Fibroblast of lung (primary cell): ENCODE data around the gene WDR4. TPM values are rescaled to one million over a fixed set of nuclear protein-coding genes. Genes with fewer than 3 reads are reported as not detected.

Experiments used
- DNase-seq, 2 donors: peaks; one replicate each; pipeline versions ENCODE4 v3.0.0 to v3.0.0-alpha.2; 2010; ENCODE audit warnings: low read depth in 2 of 2
- H2AFZ ChIP-seq: 2 replicates; pipeline ENCODE4 v1.5.1; 2012; ENCODE audit warnings: low read length, control low read depth, inconsistent platforms
- H3K27ac ChIP-seq: 2 replicates; pipeline ENCODE4 v1.5.1; 2011; ENCODE audit warnings: low read length, control low read depth; ENCODE audit not compliant: insufficient read depth
- H3K27me3 ChIP-seq: 2 replicates; pipeline ENCODE4 v1.5.1; 2011; ENCODE audit warnings: mild to moderate bottlenecking, low read length; ENCODE audit not compliant: control insufficient read depth, insufficient read depth
- H3K36me3 ChIP-seq: 2 replicates; pipeline ENCODE4 v1.5.1; 2011; ENCODE audit warnings: low read length; ENCODE audit not compliant: control insufficient read depth, insufficient read depth
- H3K4me1 ChIP-seq: 2 replicates; pipeline ENCODE4 v1.5.1; 2011; ENCODE audit warnings: low read length; ENCODE audit not compliant: control insufficient read depth, insufficient read depth; ENCODE audit errors: extremely low read depth
- H3K4me2 ChIP-seq: 2 replicates; pipeline ENCODE4 v1.5.1; 2011; ENCODE audit warnings: low read length, control low read depth; ENCODE audit not compliant: insufficient read depth; ENCODE audit errors: extremely low read depth
- H3K4me3 ChIP-seq, 4 experiments: fragments of 200-600 bp in 1 of 4; sonication (generic) in 1 of 4; replicated peaks in 1 of 4; 2 replicates each; pipeline ENCODE4 v1.5.1; 2011 to 2016; ENCODE audit warnings: low read length in 4 of 4, low read depth in 3 of 4, mild to moderate bottlenecking in 3 of 4, control low read depth in 2 of 4, inconsistent platforms in 1 of 4, mixed read lengths in 1 of 4; ENCODE audit not compliant: insufficient read depth in 1 of 4; ENCODE audit errors: control extremely low read depth in 1 of 4
- H3K79me2 ChIP-seq: 2 replicates; pipeline ENCODE4 v1.5.1; 2012; ENCODE audit warnings: mild to moderate bottlenecking, low read length, inconsistent platforms; ENCODE audit not compliant: control insufficient read depth, insufficient read depth
- H3K9ac ChIP-seq: 2 replicates; pipeline ENCODE4 v1.5.1; 2011; ENCODE audit warnings: mild to moderate bottlenecking, low read length, control low read depth; ENCODE audit not compliant: insufficient read depth
- H3K9me3 ChIP-seq: 2 replicates; pipeline ENCODE4 v1.5.1; 2012; ENCODE audit warnings: low read depth, low read length; ENCODE audit not compliant: control insufficient read depth, insufficient read depth
- H4K20me1 ChIP-seq: 2 replicates; pipeline ENCODE4 v1.5.1; 2011; ENCODE audit warnings: low read length; ENCODE audit not compliant: control insufficient read depth, insufficient read depth; ENCODE audit errors: extremely low read depth
- EZH2 ChIP-seq: IDR thresholded peaks from 2 replicates; pipeline ENCODE4 v1.5.1; 2012; ENCODE audit warnings: low read length, control low read depth, mild to moderate bottlenecking; ENCODE audit errors: missing control alignments
- polyA plus RNA-seq, 2 donors: library from polyadenylated mRNA; depleted of rRNA in 1 of 2; stranded (reverse) in 1 of 2; unstranded in 1 of 2; fragments of >200 nt; gene quantifications; 2 replicates each; pipeline ENCODE4 v1.2.1, GENCODE V29; 2011 to 2012; ENCODE audit warnings: missing spikeins in 1 of 2
- total RNA-seq: library from RNA; depleted of rRNA; stranded (reverse); fragments of >200 nt; gene quantifications from 2 replicates; pipeline ENCODE4 v1.2.1, GENCODE V29; 2014
- TF ChIP-seq, protein P1 (sequence below), 2 donors: IDR thresholded peaks in 1 of 2; conservative IDR thresholded peaks in 1 of 2; 1 replicate in 1 of 2; 2 replicates in 1 of 2; pipeline ENCODE4 v1.5.1; 2011 to 2012; ENCODE audit warnings: low read length in 2 of 2, control low read depth in 1 of 2, inconsistent platforms in 1 of 2, low read depth in 1 of 2, mild to moderate bottlenecking in 1 of 2

The WDR4 gene
- total and polyA plus RNA-seq, 2 donors (not counting 1 experiment from before 2014, with no cell fraction given) = 8.2 to 10.2 TPM

DNA sequence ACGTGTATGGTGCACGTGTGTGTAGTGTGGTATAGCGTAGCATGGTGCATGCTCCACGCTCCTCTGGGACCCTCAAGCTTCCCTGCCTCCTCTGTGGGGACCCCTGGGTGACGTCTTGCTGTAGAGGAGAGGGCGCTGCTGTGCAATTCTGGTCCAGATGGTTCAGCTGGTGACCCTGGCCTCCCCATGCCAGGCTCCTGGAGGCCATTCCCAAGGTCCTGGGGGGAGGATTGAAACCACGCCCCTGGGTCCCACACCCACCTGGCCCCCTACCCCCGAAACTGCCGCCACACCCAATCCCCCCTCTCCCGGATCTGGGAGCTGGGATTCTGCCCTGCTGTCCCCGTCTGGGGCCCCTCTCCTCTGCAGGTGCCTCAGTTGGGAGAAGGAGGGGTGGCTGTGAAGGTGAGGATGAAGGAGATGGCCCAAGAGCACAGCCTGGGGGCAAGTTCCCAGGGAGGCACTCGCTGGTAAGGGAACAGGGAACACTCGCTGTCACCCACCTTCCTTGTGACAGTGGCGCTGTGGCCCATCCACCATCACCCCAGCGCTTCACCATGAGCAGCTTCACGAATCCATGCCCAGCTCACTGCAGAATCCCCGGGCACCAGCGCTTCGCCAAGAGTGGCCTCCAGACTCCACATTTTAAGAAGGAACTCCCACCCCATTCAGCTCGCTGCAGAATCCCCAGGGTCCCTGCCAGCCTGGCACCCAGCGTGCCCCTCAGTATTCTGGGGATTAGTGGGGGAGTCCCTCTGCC is 38.0 kb downstream of the WDR4 start:
- DNase-seq = no peak
- H3K27ac ChIP-seq = no peak overlapping the region
- no peaks in the 10 kb centered on the region for H3K27me3 ChIP-seq
- H3K4me3 ChIP-seq = no peak overlapping the region
- H2AFZ ChIP-seq = no peak overlapping the region
- no peak overlapping the region for H3K9ac ChIP-seq
- H3K4me2 ChIP-seq = no peak overlapping the region
- no peaks in the 10 kb centered on the region for H4K20me1 ChIP-seq
- no peaks in the 10 kb centered on the region for H3K9me3 ChIP-seq
- peaks cover 2% of the 10 kb centered on the region for H3K4me1 ChIP-seq
- TF ChIP-seq EZH2 = no peak
- TF ChIP-seq, protein P1, sequence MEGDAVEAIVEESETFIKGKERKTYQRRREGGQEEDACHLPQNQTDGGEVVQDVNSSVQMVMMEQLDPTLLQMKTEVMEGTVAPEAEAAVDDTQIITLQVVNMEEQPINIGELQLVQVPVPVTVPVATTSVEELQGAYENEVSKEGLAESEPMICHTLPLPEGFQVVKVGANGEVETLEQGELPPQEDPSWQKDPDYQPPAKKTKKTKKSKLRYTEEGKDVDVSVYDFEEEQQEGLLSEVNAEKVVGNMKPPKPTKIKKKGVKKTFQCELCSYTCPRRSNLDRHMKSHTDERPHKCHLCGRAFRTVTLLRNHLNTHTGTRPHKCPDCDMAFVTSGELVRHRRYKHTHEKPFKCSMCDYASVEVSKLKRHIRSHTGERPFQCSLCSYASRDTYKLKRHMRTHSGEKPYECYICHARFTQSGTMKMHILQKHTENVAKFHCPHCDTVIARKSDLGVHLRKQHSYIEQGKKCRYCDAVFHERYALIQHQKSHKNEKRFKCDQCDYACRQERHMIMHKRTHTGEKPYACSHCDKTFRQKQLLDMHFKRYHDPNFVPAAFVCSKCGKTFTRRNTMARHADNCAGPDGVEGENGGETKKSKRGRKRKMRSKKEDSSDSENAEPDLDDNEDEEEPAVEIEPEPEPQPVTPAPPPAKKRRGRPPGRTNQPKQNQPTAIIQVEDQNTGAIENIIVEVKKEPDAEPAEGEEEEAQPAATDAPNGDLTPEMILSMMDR (conservative IDR thresholded peaks at IDR 0.05 in 1 of 2, IDR thresholded peaks at IDR 0.05 in 1 of 2; ENCODE audit: low read depth in 1 of 2, low read length in 2 of 2) = no peak
- H3K36me3 ChIP-seq = peaks cover 11% of the 10 kb centered on the region
- H3K79me2 ChIP-seq = peaks cover 6% of the 10 kb centered on the region

DNA sequence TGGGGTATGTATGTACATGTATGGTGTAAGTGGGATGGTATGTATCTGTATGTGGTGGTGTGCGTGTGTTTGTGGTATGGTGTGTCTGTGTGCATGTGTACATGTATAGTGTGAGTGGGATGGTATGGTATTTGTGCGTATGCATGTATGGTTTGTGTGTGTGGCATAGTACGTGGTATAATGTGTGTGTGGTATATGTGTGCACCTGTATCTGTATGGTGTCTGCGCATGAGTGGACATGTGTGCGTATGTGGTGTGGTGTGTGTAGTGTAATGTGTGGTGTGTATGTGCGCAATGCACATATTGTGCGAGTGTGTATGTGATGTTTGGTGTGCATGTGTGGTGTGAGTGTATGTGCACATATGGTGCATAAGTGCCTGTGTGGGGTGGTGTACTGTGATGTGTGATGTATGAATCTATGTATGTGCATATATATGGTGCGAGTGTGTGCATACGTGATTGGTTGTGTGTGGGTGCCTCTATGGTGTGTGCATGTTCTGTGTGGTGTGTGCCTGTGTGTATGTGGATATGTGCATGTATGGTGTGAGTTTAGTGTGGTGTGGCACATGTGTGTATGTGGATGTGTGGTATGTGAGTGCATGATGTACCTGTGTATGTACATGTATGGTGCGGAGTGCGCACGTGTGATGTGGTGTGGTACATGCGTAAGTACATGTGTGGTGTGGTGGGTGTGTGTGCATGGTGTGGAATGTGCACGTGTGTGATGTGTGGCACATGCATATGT is 38.8 kb downstream of the WDR4 start:
- Histone ChIP-seq H3K27ac (no peak overlapping the region), H4K20me1 (no peaks in the 10 kb centered on the region), H3K36me3 (peaks cover 11% of the 10 kb centered on the region), H3K4me1 (peaks cover 2% of the 10 kb centered on the region), H3K27me3 (no peaks in the 10 kb centered on the region), H2AFZ (no peak overlapping the region), H3K79me2 (peaks cover 6% of the 10 kb centered on the region), H3K9me3 (no peaks in the 10 kb centered on the region), H3K4me3 (no peak overlapping the region), H3K9ac (no peak overlapping the region), H3K4me2 (no peak overlapping the region)
- no peak for DNase-seq
- no peak for TF ChIP-seq EZH2
- TF ChIP-seq, protein P1 (conservative IDR thresholded peaks at IDR 0.05 in 1 of 2, IDR thresholded peaks at IDR 0.05 in 1 of 2; ENCODE audit: low read depth in 1 of 2, low read length in 2 of 2) = no peak
